Nephron (organoid): Measurements from ENCODE around the gene SMARCA2.

Experiments
- H3K27ac Mint-ChIP-seq, 3 experiments: 2 replicates each; pipeline ENCODE4 v1.8.0; 2020; ENCODE audit warnings: mixed read lengths in 3 of 3, mild to moderate bottlenecking in 2 of 3, moderate library complexity in 1 of 3
- H3K27me3 Mint-ChIP-seq: 2 replicates; pipeline ENCODE4 v1.8.0; 2021; ENCODE audit warnings: low read depth, mild to moderate bottlenecking, moderate library complexity, mixed read lengths
- H3K36me3 Mint-ChIP-seq: 2 replicates; pipeline ENCODE4 v1.8.0; 2020; ENCODE audit warnings: low read depth, mixed read lengths
- H3K4me1 Mint-ChIP-seq: 2 replicates; pipeline ENCODE4 v1.8.0; 2020; ENCODE audit warnings: mixed read lengths
- H3K4me3 Mint-ChIP-seq, 3 experiments: 2 replicates each; pipeline ENCODE4 v1.8.0; 2020; ENCODE audit warnings: mild to moderate bottlenecking in 3 of 3, mixed read lengths in 3 of 3, moderate library complexity in 2 of 3
- H3K9me3 Mint-ChIP-seq: 2 replicates; pipeline ENCODE4 v1.8.0; 2020; ENCODE audit warnings: mixed read lengths
- TF ChIP-seq, protein P1 (sequence below), 3 experiments: fragments of 200-600 bp; sonication (generic); IDR thresholded peaks; one replicate each; pipeline ENCODE4 v1.5.0; 2021; ENCODE audit warnings: antibody characterized with exemption in 3 of 3; ENCODE audit not compliant: unreplicated experiment in 3 of 3

Gene SMARCA2

DNA sequence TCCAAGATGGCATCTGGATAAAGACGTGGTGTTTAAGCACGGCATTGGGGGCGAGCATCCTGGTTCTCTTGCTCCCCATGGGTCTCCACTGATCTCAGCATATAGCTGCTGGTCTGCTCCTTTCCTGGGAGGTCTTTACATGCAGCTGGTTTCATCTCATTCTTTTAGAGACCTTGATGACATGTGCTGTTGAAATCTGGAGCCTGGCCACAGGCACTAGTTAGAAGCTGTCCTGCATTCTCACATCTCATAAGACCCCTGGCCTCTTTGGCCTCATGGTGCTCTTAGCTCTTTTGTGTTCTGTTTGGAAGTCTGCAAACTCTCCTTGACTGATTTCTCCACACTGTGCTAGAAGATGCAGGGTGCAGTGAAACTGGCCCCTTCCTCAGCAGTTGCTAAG is 113.0 kb downstream of the SMARCA2 start:
- TF ChIP-seq, protein P1, sequence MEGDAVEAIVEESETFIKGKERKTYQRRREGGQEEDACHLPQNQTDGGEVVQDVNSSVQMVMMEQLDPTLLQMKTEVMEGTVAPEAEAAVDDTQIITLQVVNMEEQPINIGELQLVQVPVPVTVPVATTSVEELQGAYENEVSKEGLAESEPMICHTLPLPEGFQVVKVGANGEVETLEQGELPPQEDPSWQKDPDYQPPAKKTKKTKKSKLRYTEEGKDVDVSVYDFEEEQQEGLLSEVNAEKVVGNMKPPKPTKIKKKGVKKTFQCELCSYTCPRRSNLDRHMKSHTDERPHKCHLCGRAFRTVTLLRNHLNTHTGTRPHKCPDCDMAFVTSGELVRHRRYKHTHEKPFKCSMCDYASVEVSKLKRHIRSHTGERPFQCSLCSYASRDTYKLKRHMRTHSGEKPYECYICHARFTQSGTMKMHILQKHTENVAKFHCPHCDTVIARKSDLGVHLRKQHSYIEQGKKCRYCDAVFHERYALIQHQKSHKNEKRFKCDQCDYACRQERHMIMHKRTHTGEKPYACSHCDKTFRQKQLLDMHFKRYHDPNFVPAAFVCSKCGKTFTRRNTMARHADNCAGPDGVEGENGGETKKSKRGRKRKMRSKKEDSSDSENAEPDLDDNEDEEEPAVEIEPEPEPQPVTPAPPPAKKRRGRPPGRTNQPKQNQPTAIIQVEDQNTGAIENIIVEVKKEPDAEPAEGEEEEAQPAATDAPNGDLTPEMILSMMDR (IDR thresholded peaks at IDR 0.05; ENCODE audit: unreplicated experiment in 3 of 3): no peak
- Mint-ChIP-seq H3K9me3 (no peaks in the 10 kb centered on the region), H3K4me3 (peak overlapping the region in 1 of 3 experiments; percentile 52), H3K36me3 (peaks cover 34% of the 10 kb centered on the region), H3K4me1 (peaks cover 70% of the 10 kb centered on the region), H3K27me3 (no peaks in the 10 kb centered on the region), H3K27ac (peak overlapping the region; percentile 82 to 96 (median 93))

- H3K4me1 Mint-ChIP-seq: peaks cover 70% of the 10 kb centered on the region
- H3K4me3 Mint-ChIP-seq: peak overlapping the region in 1 of 3 experiments; percentile 52
- no peaks in the 10 kb centered on the region for H3K9me3 Mint-ChIP-seq
- H3K27me3 Mint-ChIP-seq: no peaks in the 10 kb centered on the region
- H3K27ac Mint-ChIP-seq: peak overlapping the region; percentile 82 to 96 (median 93)
- peaks cover 29% of the 10 kb centered on the region for H3K36me3 Mint-ChIP-seq
- TF ChIP-seq, protein P1 (IDR thresholded peaks at IDR 0.05; ENCODE audit: unreplicated experiment in 3 of 3): no peak
Observed at GRCh38 chr9:2128618-2129017, 113.5 kb downstream of the SMARCA2 start.

DNA sequence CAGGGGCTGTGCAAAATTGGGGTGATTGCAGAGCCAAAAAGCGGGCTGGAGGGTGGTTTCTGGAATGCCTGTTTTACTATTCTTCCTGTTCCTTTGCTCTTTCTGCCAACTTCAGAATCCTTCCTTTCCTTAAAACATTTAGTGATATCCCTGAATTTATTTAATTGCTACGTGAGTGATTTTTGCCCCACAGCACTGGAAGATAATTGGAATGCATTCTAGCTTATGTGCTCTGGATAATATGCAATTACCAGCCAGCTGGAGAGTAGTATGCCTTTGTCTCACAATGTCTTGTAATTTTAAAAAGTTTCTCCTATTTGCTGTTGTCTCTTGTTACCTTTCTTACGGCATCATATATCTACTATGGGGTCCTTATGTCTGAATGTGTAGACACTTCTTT is 115.8 kb downstream of the SMARCA2 start:
- Mint-ChIP-seq H3K27ac (peak overlapping the region in 2 of 3 experiments; percentile 56 to 96), H3K4me3 (no peak overlapping the region), H3K27me3 (no peaks in the 10 kb centered on the region), H3K36me3 (peaks cover 21% of the 10 kb centered on the region), H3K4me1 (peaks cover 53% of the 10 kb centered on the region), H3K9me3 (no peaks in the 10 kb centered on the region)
- TF ChIP-seq, protein P1 (IDR thresholded peaks at IDR 0.05; ENCODE audit: unreplicated experiment in 3 of 3): no peak

DNA sequence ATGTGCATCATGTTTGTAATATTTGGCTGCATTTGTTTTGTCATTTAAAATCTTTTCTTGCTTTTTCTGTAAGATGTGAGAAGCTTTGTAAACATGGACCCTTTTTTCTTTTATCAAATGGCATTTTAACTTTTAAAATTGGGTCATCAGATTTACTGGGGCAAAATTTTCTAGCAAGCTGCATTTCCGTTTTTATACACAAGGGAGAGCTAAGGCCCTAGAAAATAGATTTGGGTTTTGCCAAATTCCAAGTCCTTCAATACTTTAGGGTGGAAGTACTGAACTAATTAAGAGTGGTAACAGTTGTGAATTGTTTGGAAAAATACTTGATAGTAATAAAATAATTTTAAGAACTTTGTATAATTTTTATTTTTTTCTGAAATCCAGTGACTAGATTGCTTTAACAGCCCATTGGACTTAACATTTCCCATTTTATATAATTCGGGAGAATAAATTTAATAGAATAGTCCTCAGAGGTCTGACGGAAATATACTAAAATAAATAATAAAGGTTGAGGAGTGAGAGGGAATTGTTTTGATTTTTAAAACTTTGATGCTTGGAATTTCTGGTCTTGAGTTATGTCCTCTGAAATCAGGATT is 117.4 kb downstream of the SMARCA2 start:
- Mint-ChIP-seq H3K27ac (peak overlapping the region; percentile 13 to 43 (median 34)), H3K36me3 (peaks cover 18% of the 10 kb centered on the region), H3K27me3 (no peaks in the 10 kb centered on the region), H3K9me3 (no peaks in the 10 kb centered on the region), H3K4me3 (no peak overlapping the region), H3K4me1 (peaks cover 37% of the 10 kb centered on the region)
- TF ChIP-seq, protein P1 (IDR thresholded peaks at IDR 0.05; ENCODE audit: unreplicated experiment in 3 of 3): peak; percentile 78 to 93 (median 88)

- H3K27me3 Mint-ChIP-seq: no peaks in the 10 kb centered on the region
- H3K4me3 Mint-ChIP-seq: no peak overlapping the region
- H3K9me3 Mint-ChIP-seq: no peaks in the 10 kb centered on the region
- H3K4me1 Mint-ChIP-seq: peaks cover 22% of the 10 kb centered on the region
- TF ChIP-seq, protein P1 (IDR thresholded peaks at IDR 0.05; ENCODE audit: unreplicated experiment in 3 of 3): no peak
- H3K27ac Mint-ChIP-seq: peak overlapping the region; percentile 9 to 48 (median 9)
- peaks cover 18% of the 10 kb centered on the region for H3K36me3 Mint-ChIP-seq
Observed at GRCh38 chr9:2134391-2134790, 119.2 kb downstream of the SMARCA2 start.

DNA sequence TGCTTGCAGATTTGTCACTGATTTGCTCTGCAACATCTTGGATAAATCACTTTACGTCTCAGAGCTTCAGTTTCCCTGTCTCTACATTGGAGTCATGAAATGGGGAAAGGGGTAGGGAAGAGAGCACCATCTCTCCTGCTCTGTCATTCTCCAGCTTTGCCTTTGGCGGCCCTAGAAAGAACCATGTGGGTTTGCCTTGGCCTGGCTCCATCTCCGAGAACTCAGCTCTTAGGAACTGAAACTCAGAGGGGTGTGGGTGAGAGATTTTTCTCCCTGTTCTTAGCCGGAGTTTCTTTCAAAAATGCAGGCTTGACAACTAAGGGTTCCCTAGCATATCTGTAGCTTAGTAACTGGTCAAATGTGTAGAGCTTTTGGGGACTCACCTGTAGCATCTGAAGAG is 123.5 kb downstream of the SMARCA2 start:
- Mint-ChIP-seq H3K4me3 (no peak overlapping the region), H3K4me1 (peaks cover 16% of the 10 kb centered on the region), H3K27ac (no peak overlapping the region), H3K9me3 (no peaks in the 10 kb centered on the region), H3K36me3 (peaks cover 22% of the 10 kb centered on the region), H3K27me3 (no peaks in the 10 kb centered on the region)
- TF ChIP-seq, protein P1 (IDR thresholded peaks at IDR 0.05; ENCODE audit: unreplicated experiment in 3 of 3): no peak
